Trophoblast cell (in vitro differentiated cells and primary cell): ENCODE measurements around the gene RAB3GAP2.
A peak's percentile ranks its signal among the peaks of the same experiment; 100 is the strongest.
"Not testable (repeated sequence)": the region's sequence is repeated elsewhere in the genome, so short reads cannot be mapped to it uniquely, and the experiment has no call there.

Experiments used
- DNase-seq, 2 donors: peaks; one replicate each; pipeline ENCODE4 v3.0.0-alpha.2; 2016
- H2AFZ ChIP-seq: 2 replicates; pipeline ENCODE4 v1.6.1; 2013; ENCODE audit warnings: low read length, moderate library complexity, mild to moderate bottlenecking; ENCODE audit not compliant: insufficient read depth, poor library complexity
- H2AK5ac ChIP-seq: 2 replicates; pipeline ENCODE4 v1.6.1; 2013; ENCODE audit warnings: mild to moderate bottlenecking, low read length
- H2BK120ac ChIP-seq: 2 replicates; pipeline ENCODE4 v1.6.1; 2013; ENCODE audit warnings: low read length, mild to moderate bottlenecking, moderate library complexity; ENCODE audit not compliant: insufficient read depth, poor library complexity
- H2BK12ac ChIP-seq: 2 replicates; pipeline ENCODE4 v1.6.1; 2013; ENCODE audit warnings: mild to moderate bottlenecking, low read length, moderate library complexity
- H2BK5ac ChIP-seq: 2 replicates; pipeline ENCODE4 v1.6.1; 2013; ENCODE audit warnings: low read length, low read depth, moderate library complexity, mild to moderate bottlenecking; ENCODE audit not compliant: poor library complexity
- H3K14ac ChIP-seq: 2 replicates; pipeline ENCODE4 v1.6.1; 2013; ENCODE audit warnings: mild to moderate bottlenecking, low read length
- H3K18ac ChIP-seq: 2 replicates; pipeline ENCODE4 v1.6.1; 2013; ENCODE audit warnings: mild to moderate bottlenecking, low read length
- H3K23ac ChIP-seq: 2 replicates; pipeline ENCODE4 v1.6.1; 2013; ENCODE audit warnings: low read length
- H3K27ac ChIP-seq: 2 replicates; pipeline ENCODE4 v1.5.1; 2013; ENCODE audit warnings: low read depth, mild to moderate bottlenecking, inconsistent platforms, low read length, moderate library complexity
- H3K27me3 ChIP-seq: 2 replicates; pipeline ENCODE4 v1.6.1; 2013; ENCODE audit warnings: inconsistent platforms, mild to moderate bottlenecking, low read length, moderate library complexity; ENCODE audit not compliant: insufficient read depth
- H3K36me3 ChIP-seq, 2 experiments: 1 replicate in 1 of 2; 2 replicates in 1 of 2; pipeline ENCODE4 v1.6.1; 2013; ENCODE audit warnings: low read length in 2 of 2, mild to moderate bottlenecking in 2 of 2, moderate library complexity in 1 of 2; ENCODE audit not compliant: insufficient read depth in 2 of 2, control insufficient read depth in 1 of 2
- H3K4ac ChIP-seq: 2 replicates; pipeline ENCODE4 v1.6.1; 2013; ENCODE audit warnings: low read depth, mild to moderate bottlenecking, low read length, moderate library complexity
- H3K4me1 ChIP-seq, 2 experiments: 1 replicate in 1 of 2; 2 replicates in 1 of 2; pipeline ENCODE4 v1.6.1; 2013; ENCODE audit warnings: low read length in 2 of 2, mild to moderate bottlenecking in 2 of 2, moderate library complexity in 1 of 2; ENCODE audit not compliant: insufficient read depth in 2 of 2, control insufficient read depth in 1 of 2
- H3K4me2 ChIP-seq: 2 replicates; pipeline ENCODE4 v1.6.1; 2013; ENCODE audit warnings: inconsistent platforms, mild to moderate bottlenecking, low read length, moderate library complexity
- H3K4me3 ChIP-seq: 2 replicates; pipeline ENCODE4 v1.5.1; 2013; ENCODE audit warnings: mild to moderate bottlenecking, low read depth, low read length, inconsistent platforms
- H3K79me1 ChIP-seq: one replicate; pipeline ENCODE4 v1.6.1; 2013; ENCODE audit warnings: low read length
- H3K79me2 ChIP-seq: 2 replicates; pipeline ENCODE4 v1.6.1; 2013; ENCODE audit warnings: low read length, mild to moderate bottlenecking; ENCODE audit not compliant: control insufficient read depth, insufficient read depth, poor library complexity
- H3K9ac ChIP-seq: 2 replicates; pipeline ENCODE4 v1.6.1; 2013; ENCODE audit warnings: mild to moderate bottlenecking, low read length
- H3K9me3 ChIP-seq: 2 replicates; pipeline ENCODE4 v1.6.1; 2013; ENCODE audit warnings: low read depth, mild to moderate bottlenecking, control low read depth, inconsistent platforms, low read length; ENCODE audit not compliant: insufficient read depth
- H4K12ac ChIP-seq: 2 replicates; pipeline ENCODE4 v1.6.1; 2013; ENCODE audit warnings: low read depth, mild to moderate bottlenecking, low read length, moderate library complexity
- H4K8ac ChIP-seq: 2 replicates; pipeline ENCODE4 v1.6.1; 2013; ENCODE audit warnings: low read depth, mild to moderate bottlenecking, low read length, moderate library complexity
- H4K91ac ChIP-seq: one replicate; pipeline ENCODE4 v1.6.1; 2013; ENCODE audit warnings: low read depth, mild to moderate bottlenecking, low read length, moderate library complexity
- WGBS: extraction: QIAGEN DNeasy Blood & Tissue Kit; methylation state at CpG from one replicate; pipeline ENCODE4 v1.1.7; 2013; ENCODE audit warnings: missing lambda C conversion rate; ENCODE audit not compliant: insufficient read length, insufficient coverage; ENCODE audit errors: extremely low coverage; 5-methylcytosine and 5-hydroxymethylcytosine counted together

Gene RAB3GAP2

DNA sequence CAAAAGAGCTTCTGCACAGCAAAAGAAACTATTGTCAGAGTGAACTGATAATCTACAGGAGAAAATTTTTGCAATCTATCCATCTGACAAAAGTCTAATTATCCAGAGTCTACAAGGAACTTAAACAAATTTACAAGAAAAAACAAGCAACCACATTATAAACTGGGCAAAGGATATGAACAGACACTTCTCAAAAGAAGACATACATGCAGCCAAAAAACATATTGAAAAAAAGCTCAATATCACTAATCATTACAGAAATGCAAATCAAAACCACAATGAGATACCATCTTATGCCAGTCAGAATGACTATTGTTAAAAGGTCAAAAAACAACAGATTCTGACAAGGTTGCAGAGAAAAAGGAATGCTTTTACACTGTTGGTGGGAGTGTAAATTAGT is 12.5 kb downstream of the RAB3GAP2 start:
- not testable (repeated sequence) for H3K79me2 ChIP-seq, DNase-seq, H3K27me3 ChIP-seq, H3K14ac ChIP-seq, H3K18ac ChIP-seq, H3K36me3 ChIP-seq, H3K23ac ChIP-seq, H3K9ac ChIP-seq, H3K79me1 ChIP-seq, H2AK5ac ChIP-seq, H3K4me2 ChIP-seq, H2BK5ac ChIP-seq, H3K4ac ChIP-seq, H2BK120ac ChIP-seq, H4K91ac ChIP-seq, H3K4me3 ChIP-seq, H4K8ac ChIP-seq, H3K9me3 ChIP-seq, H4K12ac ChIP-seq, H2AFZ ChIP-seq, H3K27ac ChIP-seq, H3K4me1 ChIP-seq, H2BK12ac ChIP-seq

- not testable (repeated sequence) for H3K4me3 ChIP-seq, H3K27me3 ChIP-seq, H3K23ac ChIP-seq, H3K18ac ChIP-seq, H2AK5ac ChIP-seq, H3K79me2 ChIP-seq, H3K4me2 ChIP-seq, H2BK120ac ChIP-seq, H4K12ac ChIP-seq, H4K8ac ChIP-seq, H3K9me3 ChIP-seq, H2BK12ac ChIP-seq, H3K14ac ChIP-seq, H3K4ac ChIP-seq, DNase-seq, H3K9ac ChIP-seq, H3K27ac ChIP-seq, H2BK5ac ChIP-seq, H2AFZ ChIP-seq, H3K4me1 ChIP-seq, H4K91ac ChIP-seq, H3K79me1 ChIP-seq
- peaks cover 13 to 14% of the 10 kb centered on the region in 2 experiments for H3K36me3 ChIP-seq
- WGBS = no CpG with 5 or more reads among the region's 3 CpGs
These were observed 16.1 kb downstream of the RAB3GAP2 start for GRCh38 chr1:220256194-220256593.

DNA sequence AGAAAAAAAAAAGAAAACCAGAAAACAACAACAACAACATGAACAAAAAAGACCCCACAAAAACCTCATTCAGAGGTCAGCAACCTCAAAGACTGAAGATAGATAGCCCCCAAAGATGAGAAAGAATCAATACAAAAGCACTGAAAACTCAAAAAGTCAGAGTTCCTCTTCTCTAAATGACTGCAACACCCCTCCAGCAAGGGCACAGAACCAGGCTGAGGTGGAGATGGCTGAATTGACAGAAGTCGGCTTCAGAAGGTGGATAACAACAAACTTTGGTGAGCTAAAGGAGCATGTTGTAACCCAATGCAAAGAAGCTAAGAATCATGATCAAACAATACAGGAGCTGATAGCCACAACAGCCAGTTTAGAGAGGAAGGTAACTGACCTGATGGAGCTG is 17.0 kb downstream of the RAB3GAP2 start:
- Histone ChIP-seq H2BK120ac (no peak overlapping the region), H4K91ac (no peak overlapping the region), H4K8ac (no peak overlapping the region), H2BK12ac (no peak overlapping the region), H2AFZ (no peak overlapping the region), H3K18ac (peak overlapping the region; percentile 59), H3K9me3 (peaks cover 3% of the 10 kb centered on the region), H2BK5ac (no peak overlapping the region), H3K23ac (no peak overlapping the region), H2AK5ac (no peak overlapping the region), H4K12ac (no peak overlapping the region), H3K27ac (no peak overlapping the region), H3K36me3 (peaks cover 13 to 14% of the 10 kb centered on the region in 2 experiments), H3K4me3 (no peak overlapping the region), H3K9ac (no peak overlapping the region), H3K4me2 (no peak overlapping the region), H3K14ac (no peak overlapping the region), H3K79me1 (no peaks in the 10 kb centered on the region), H3K27me3 (no peaks in the 10 kb centered on the region), H3K4ac (no peak overlapping the region), H3K79me2 (no peaks in the 10 kb centered on the region), H3K4me1 (no peaks in the 10 kb centered on the region)
- no CpG with 5 or more reads among the region's 1 CpG for WGBS
- DNase-seq = no peak

DNA sequence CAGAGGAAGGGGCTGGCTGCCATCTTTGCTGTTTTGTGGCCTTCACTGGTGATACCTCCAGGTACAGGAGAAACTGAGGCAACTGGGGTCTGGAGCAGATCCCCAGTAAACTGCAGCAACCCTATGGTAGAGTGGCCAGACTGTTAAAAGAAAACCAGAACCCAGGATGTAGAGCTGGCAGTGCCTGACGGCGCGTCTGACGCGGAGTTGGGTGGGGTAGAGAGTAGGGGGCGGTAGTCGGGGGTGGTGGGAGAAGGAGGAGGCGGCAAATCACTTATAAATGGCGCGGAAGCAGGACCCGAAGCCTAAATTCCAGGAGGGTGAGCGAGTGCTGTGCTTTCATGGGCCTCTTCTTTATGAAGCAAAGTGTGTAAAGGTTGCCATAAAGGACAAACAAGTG is 19.0 kb downstream of the RAB3GAP2 start:
- not testable (repeated sequence) for H3K18ac ChIP-seq, H2AK5ac ChIP-seq, H3K27me3 ChIP-seq, H3K4me2 ChIP-seq, H3K9ac ChIP-seq, DNase-seq, H3K4ac ChIP-seq, H3K4me1 ChIP-seq, H3K4me3 ChIP-seq, H3K79me2 ChIP-seq, H4K12ac ChIP-seq, H3K23ac ChIP-seq, H4K91ac ChIP-seq, H3K79me1 ChIP-seq, H2BK5ac ChIP-seq, H2BK120ac ChIP-seq, H3K27ac ChIP-seq, H2BK12ac ChIP-seq, H2AFZ ChIP-seq, H4K8ac ChIP-seq, H3K14ac ChIP-seq
- no CpG with 5 or more reads among the region's 12 CpGs for WGBS
- Histone ChIP-seq H3K9me3 (peaks cover 10% of the 10 kb centered on the region), H3K36me3 (peaks cover 21 to 23% of the 10 kb centered on the region in 2 experiments)

- no peak for DNase-seq
- H2AFZ ChIP-seq = no peak overlapping the region
- H3K27me3 ChIP-seq = no peaks in the 10 kb centered on the region
- no peak overlapping the region for H3K4ac ChIP-seq
- H3K4me3 ChIP-seq = no peak overlapping the region
- no peak overlapping the region for H2AK5ac ChIP-seq
- no peak overlapping the region for H3K4me2 ChIP-seq
- H3K9me3 ChIP-seq = peaks cover 10% of the 10 kb centered on the region
- H4K12ac ChIP-seq = no peak overlapping the region
- no peak overlapping the region for H3K14ac ChIP-seq
- H3K18ac ChIP-seq = no peak overlapping the region
- H2BK12ac ChIP-seq = no peak overlapping the region
- no peak overlapping the region for H4K8ac ChIP-seq
- H3K36me3 ChIP-seq = peaks cover 21 to 23% of the 10 kb centered on the region in 2 experiments
- no peaks in the 10 kb centered on the region for H3K4me1 ChIP-seq
- H2BK5ac ChIP-seq = no peak overlapping the region
- no peak overlapping the region for H2BK120ac ChIP-seq
- no peak overlapping the region for H3K23ac ChIP-seq
- H3K79me2 ChIP-seq = no peaks in the 10 kb centered on the region
- H3K79me1 ChIP-seq = no peaks in the 10 kb centered on the region
- H4K91ac ChIP-seq = no peak overlapping the region
- H3K9ac ChIP-seq = no peak overlapping the region
- H3K27ac ChIP-seq = no peak overlapping the region
These were observed 21.0 kb downstream of the RAB3GAP2 start for GRCh38 chr1:220251272-220251671.
